ENCODE results near the gene HGFAC.

The HGFAC gene

DNA sequence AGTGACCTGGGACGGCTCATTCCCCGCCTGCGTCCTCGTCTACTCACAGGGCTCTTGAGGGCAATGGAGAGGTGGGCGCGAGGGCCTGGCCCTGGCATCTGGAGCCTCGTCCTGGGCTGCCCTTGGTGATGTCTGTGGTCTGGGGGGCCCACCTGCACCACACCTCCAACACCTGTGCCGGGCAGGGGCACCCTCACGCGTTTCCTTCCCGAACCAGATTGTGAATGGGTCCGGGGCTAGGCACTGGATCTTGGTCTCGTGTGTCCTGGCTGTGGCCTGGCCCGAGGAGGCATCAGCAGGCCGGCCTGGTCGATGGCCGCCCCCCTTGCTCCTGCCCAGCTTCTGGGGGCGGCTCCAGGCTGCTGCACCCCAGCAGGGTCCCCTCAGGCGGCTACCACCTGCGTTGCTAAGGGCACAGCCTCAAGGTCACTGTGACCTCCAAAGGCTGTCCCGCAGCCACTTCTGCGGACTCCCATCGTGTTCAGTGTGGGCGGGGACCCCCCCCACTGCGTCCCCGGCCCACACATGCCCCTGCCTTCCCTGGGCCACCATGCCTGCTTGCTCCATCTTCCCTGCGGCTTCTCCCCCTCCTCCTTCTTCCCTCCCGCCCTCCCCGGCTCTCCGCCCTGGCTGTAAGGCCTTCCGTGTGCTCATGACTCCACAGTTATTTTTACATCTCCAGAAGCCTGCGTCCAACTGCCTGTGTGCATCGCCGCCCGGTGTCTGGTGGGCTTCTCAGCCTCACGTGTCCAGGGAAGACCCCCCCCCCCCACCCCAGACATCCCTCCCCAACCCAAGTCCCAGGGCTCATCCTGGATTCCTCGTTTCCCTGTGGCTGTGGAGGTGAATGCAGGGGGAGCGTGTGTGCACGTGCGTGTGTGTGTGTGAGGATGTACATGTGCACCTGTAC, 25.2 kb downstream of the HGFAC start:
- no peaks in the 10 kb centered on the region for H3K36me3 ChIP-seq (ENCODE audit: insufficient read depth, low read length)
- TF ChIP-seq POLR2AphosphoS5 (IDR thresholded peaks at IDR 0.05; ENCODE audit: borderline replicate concordance, low read depth, low read length) (no peak), FOXP2 (optimal IDR thresholded peaks at IDR 0.05; ENCODE audit: control extremely low read depth, extremely low read length, insufficient read depth) (no peak), EZH2 (IDR thresholded peaks at IDR 0.05) (no peak)
- no peak overlapping the region for H3K4me3 ChIP-seq
- H3K9ac ChIP-seq (ENCODE audit: insufficient read length) = no peak overlapping the region
- no peaks in the 10 kb centered on the region for H3K9me3 ChIP-seq (ENCODE audit: low read depth, low read length)
- DNase-seq (ENCODE audit: low read depth, low spot score) = no peak
- H3K27ac ChIP-seq = no peak overlapping the region

DNA sequence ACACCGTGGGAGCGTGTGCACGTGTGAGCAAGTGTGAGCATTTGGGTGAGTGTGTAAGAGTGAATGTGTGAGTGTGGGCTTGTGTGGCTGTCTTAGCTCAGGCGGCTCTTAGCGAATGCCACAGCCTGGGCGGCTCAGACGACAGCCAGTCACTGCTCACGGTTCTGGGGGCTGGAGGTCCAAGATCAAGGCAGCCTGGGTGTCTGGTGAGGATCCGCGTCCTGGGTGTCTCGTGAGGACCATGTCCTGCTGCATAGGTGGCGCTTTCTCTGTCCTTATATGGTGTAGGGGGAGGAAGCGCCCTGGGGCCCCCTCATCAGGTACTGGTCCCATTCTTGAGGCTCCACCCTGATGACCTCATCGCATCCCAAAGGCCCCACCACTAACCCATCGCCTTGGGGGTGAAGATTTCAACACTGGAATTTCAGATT, 25.8 kb downstream of the HGFAC start:
- Histone ChIP-seq H3K27ac (no peak overlapping the region), H3K4me3 (no peak overlapping the region), H3K9me3 (ENCODE audit: low read depth, low read length) (no peaks in the 10 kb centered on the region), H3K9ac (ENCODE audit: insufficient read length) (no peak overlapping the region), H3K36me3 (ENCODE audit: insufficient read depth, low read length) (no peaks in the 10 kb centered on the region)
- DNase-seq (ENCODE audit: low read depth, low spot score) = no peak
- no peak for TF ChIP-seq POLR2AphosphoS5 (IDR thresholded peaks at IDR 0.05; ENCODE audit: borderline replicate concordance, low read depth, low read length)
- no peak for TF ChIP-seq FOXP2 (optimal IDR thresholded peaks at IDR 0.05; ENCODE audit: control extremely low read depth, extremely low read length, insufficient read depth)
- TF ChIP-seq EZH2 (IDR thresholded peaks at IDR 0.05) = no peak

DNA sequence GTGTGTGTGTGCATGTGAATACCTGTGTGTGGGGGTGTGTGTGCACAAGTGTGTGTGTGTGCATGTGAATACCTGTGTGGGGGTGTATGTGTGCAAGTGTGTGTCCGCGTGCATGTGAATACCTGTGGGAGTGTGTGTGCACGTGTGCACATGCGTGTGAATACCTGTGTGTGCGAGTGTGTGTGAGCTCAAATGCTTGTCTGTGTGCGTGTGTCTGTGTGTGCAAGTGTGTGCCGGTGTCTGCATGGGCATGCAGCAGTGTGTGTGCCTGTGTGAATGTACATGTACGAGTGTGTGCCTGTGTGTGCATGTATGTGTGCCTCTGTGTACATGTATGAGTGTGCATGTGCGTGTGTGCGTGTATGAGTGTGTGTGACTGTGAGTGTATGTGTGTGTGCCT, 26.4 kb downstream of the HGFAC start:
- no peak for DNase-seq (ENCODE audit: low read depth, low spot score)

DNA sequence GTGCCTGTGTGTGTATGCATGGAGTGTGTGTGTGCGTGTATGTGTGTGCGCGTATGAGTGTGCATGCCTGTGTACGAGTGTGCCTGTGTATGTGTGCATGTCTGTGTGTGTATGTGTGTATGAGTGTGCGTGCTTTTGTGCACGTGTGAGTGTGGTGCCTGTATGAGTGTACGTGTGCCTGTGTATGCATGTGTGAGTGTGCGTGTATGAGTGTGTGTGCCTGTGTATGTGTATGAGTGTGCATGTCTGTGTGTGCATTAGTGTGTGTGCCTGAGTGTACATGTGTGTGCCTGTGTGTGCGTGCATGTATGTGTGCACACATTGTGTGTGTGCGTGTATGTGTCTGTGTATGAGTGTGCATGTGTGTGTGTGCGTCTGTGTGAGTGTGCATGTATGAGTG, 27.0 kb downstream of the HGFAC start:
- no peaks in the 10 kb centered on the region for H3K36me3 ChIP-seq (ENCODE audit: insufficient read depth, low read length)
- H3K4me3 ChIP-seq = no peak overlapping the region
- H3K9me3 ChIP-seq (ENCODE audit: low read depth, low read length) = no peaks in the 10 kb centered on the region
- no peak for DNase-seq (ENCODE audit: low read depth, low spot score)
- H3K27ac ChIP-seq = no peak overlapping the region
- no peak overlapping the region for H3K9ac ChIP-seq (ENCODE audit: insufficient read length)
- TF ChIP-seq EZH2 (IDR thresholded peaks at IDR 0.05) (no peak), FOXP2 (optimal IDR thresholded peaks at IDR 0.05; ENCODE audit: control extremely low read depth, extremely low read length, insufficient read depth) (no peak), POLR2AphosphoS5 (IDR thresholded peaks at IDR 0.05; ENCODE audit: borderline replicate concordance, low read depth, low read length) (no peak)

More for the DNA sequence above, 26.4 kb downstream of the HGFAC start:
- TF ChIP-seq FOXP2 (optimal IDR thresholded peaks at IDR 0.05; ENCODE audit: control extremely low read depth, extremely low read length, insufficient read depth) (no peak), EZH2 (IDR thresholded peaks at IDR 0.05) (no peak), POLR2AphosphoS5 (IDR thresholded peaks at IDR 0.05; ENCODE audit: borderline replicate concordance, low read depth, low read length) (no peak)
- Histone ChIP-seq H3K27ac (no peak overlapping the region), H3K9me3 (ENCODE audit: low read depth, low read length) (no peaks in the 10 kb centered on the region), H3K9ac (ENCODE audit: insufficient read length) (no peak overlapping the region), H3K4me3 (no peak overlapping the region), H3K36me3 (ENCODE audit: insufficient read depth, low read length) (no peaks in the 10 kb centered on the region)

DNA sequence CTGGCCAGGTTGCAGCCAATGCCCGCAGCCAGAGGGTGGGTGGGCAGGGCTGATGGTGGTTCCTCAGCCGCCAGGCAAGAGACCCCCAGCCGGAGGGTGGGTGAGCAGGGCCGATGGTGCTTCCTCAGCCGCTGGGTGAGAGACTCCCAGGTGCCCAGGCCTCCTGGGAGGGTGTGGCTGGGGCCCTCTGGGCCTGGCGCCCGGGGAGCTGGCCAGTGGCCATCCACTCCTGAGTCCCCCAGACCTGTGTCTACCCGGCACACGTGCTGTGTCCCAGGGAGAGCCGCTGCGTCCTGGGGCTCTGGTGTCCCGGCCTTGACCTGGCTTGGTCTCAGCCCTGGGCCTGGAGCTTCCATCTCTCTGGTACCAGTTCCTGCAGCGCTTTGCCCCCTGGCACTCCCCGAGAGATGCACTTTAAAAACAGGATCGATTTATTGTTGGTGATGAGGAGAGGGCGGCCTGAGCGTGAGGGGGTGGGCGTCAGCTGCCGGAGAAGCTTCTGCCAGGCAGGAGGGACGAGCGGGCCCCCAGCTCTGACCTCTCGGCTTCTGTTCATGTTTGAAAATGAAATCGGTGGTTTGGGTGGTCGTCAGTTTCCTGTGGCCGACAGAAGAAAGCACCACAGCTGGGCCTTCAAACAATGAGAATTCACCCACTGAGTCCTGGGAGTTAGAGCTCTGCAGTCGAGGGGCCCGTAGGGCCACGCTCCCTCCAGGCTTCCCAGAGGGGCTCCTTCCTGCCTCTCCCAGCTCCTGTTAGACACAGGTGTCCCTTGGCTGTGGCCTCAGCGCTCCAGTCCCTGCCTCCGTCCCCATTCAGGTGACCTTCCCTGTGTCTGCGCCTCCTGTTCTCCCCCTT, 27.8 kb downstream of the HGFAC start:
- TF ChIP-seq POLR2AphosphoS5 (IDR thresholded peaks at IDR 0.05; ENCODE audit: borderline replicate concordance, low read depth, low read length) = no peak
- no peak for TF ChIP-seq EZH2 (IDR thresholded peaks at IDR 0.05)
- TF ChIP-seq FOXP2 (optimal IDR thresholded peaks at IDR 0.05; ENCODE audit: control extremely low read depth, extremely low read length, insufficient read depth) = no peak
- Histone ChIP-seq H3K27ac (no peak overlapping the region), H3K36me3 (ENCODE audit: insufficient read depth, low read length) (no peaks in the 10 kb centered on the region), H3K9ac (ENCODE audit: insufficient read length) (no peak overlapping the region), H3K9me3 (ENCODE audit: low read depth, low read length) (no peaks in the 10 kb centered on the region), H3K4me3 (no peak overlapping the region)
- DNase-seq (ENCODE audit: low read depth, low spot score) = no peak

DNA sequence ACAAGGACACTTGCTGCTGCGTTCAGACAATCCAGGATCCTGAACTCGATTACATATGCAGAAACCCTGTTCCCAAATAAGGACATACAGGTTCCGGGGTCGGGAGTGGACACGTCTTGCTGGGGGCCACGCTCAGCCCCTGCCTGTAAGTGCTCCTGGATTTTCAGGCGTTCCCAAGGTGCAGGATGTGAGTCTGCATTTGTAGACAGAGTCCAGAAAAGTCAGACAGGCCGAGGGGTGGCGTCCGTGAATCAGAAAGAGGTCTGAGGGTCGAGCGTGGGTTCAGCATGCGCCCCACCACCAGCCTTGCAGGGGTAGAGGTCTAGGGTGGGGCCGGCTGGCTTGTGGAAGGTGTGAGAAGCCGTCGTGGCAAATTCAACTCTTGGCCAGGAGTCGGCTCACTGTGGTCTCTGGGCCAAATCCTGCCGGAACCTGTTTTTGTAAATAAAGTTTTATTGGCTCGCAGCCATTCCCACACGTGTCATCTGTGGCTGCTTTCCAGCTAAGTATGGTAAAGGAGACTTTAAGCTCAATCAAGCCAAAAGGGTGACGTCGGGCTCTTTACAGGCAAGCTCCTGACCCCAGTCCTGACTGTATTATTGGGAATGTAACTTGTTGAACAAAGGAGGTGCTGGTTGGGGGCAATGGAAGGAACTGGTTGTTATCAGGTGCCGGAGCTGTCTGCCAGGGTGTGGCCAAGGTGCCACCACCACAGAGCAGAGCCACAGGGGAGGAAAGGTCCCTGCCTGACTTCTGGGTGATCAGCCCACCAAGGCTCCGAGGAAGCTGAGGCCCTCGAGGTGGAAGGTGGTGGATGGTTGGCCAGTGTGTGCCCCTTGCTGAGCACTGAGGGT, 28.7 kb downstream of the HGFAC start:
- H3K4me3 ChIP-seq = no peak overlapping the region
- no peak overlapping the region for H3K9ac ChIP-seq (ENCODE audit: insufficient read length)
- no peaks in the 10 kb centered on the region for H3K9me3 ChIP-seq (ENCODE audit: low read depth, low read length)
- DNase-seq (ENCODE audit: low read depth, low spot score) = no peak
- no peaks in the 10 kb centered on the region for H3K36me3 ChIP-seq (ENCODE audit: insufficient read depth, low read length)
- TF ChIP-seq FOXP2 (optimal IDR thresholded peaks at IDR 0.05; ENCODE audit: control extremely low read depth, extremely low read length, insufficient read depth) (no peak), EZH2 (IDR thresholded peaks at IDR 0.05) (no peak), POLR2AphosphoS5 (IDR thresholded peaks at IDR 0.05; ENCODE audit: borderline replicate concordance, low read depth, low read length) (no peak)
- no peak overlapping the region for H3K27ac ChIP-seq

DNA sequence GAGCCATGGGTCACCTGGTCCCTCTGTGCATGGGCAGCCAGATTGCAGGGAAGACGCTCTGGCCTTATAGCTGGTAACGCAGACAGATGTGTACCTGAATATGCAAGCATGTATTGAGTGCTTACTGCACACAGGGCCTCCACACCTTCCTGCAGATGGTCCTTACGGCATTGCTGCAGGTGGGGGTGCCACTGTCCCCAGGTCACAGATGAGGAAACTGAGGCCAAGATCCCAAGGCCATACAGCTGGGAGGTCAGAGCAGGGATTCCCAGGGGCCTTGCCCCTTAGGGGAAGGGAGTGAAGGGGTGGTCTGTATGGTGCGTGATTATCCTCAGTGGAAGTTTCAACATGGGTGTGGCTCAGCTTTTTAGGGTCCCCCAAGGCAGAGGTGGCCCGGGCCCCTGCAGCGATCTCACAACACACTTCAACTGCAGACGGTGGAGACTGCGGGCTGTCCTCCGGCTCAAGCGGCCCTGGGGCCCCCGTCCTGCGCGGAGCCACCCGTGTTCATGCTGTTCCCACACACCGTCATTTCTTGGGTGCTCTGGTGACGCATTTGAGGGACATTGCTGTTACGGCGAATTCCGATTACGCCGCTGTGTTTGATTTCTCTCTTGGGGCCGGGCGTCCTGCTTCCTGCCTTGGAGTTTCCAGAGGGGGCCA, 29.5 kb downstream of the HGFAC start:
- H3K9me3 ChIP-seq (ENCODE audit: low read depth, low read length) = no peaks in the 10 kb centered on the region
- no peak for TF ChIP-seq FOXP2 (optimal IDR thresholded peaks at IDR 0.05; ENCODE audit: control extremely low read depth, extremely low read length, insufficient read depth)
- no peak for TF ChIP-seq POLR2AphosphoS5 (IDR thresholded peaks at IDR 0.05; ENCODE audit: borderline replicate concordance, low read depth, low read length)
- TF ChIP-seq EZH2 (IDR thresholded peaks at IDR 0.05) = no peak
- no peak for DNase-seq (ENCODE audit: low read depth, low spot score)
- no peak overlapping the region for H3K9ac ChIP-seq (ENCODE audit: insufficient read length)
- no peaks in the 10 kb centered on the region for H3K36me3 ChIP-seq (ENCODE audit: insufficient read depth, low read length)
- H3K27ac ChIP-seq = no peak overlapping the region
- no peak overlapping the region for H3K4me3 ChIP-seq

Data from SK-N-MC (cell line).